IMR-90 (cell line): ENCODE results near the gene YPEL4. TPM values are rescaled to one million over a fixed set of nuclear protein-coding genes. Genes with fewer than 3 reads are reported as not detected.

ENCODE experiments used
- ATAC-seq: fragments of 200-7000 bp; cut with Tn5 transposase; 2 replicates; pipeline ENCODE4 v1.9.1; 2020; ENCODE audit warnings: low read depth, mild to moderate bottlenecking, moderate library complexity
- BruUV-seq: library from RNA; stranded (reverse); fragments of 400-500 nt; replicated peaks from 2 replicates; lab custom pipeline; 2021; lab: Mats Ljungman, UMichigan
- CTCF ChIA-PET: fragments of 300-600 bp; formaldehyde crosslinking; extraction: SDS; loops from one replicate; lab custom pipeline; 2021; ENCODE audit warnings: antibody characterized with exemption; lab: Yijun Ruan, JAX
- POLR2A ChIA-PET: fragments of 300-600 bp; sonication (Branson Sonifier 250); formaldehyde crosslinking; loops from one replicate; lab custom pipeline; 2022; ENCODE audit warnings: antibody characterized with exemption; ENCODE audit not compliant: unreplicated experiment; lab: Charles Lee
- DNase-seq: peaks from one replicate; pipeline ENCODE4 v3.0.0; 2013
- H2AFZ ChIP-seq: replicated peaks from 2 replicates; pipeline ENCODE3; 2013; ENCODE audit warnings: low read length, mild to moderate bottlenecking; ENCODE audit not compliant: poor library complexity
- H2AK5ac ChIP-seq: 2 replicates; pipeline ENCODE4 v1.6.1; 2013; ENCODE audit warnings: low read depth, low read length, inconsistent platforms
- H2AK9ac ChIP-seq: replicated peaks from 2 replicates; pipeline ENCODE3; 2013; ENCODE audit warnings: mild to moderate bottlenecking, low read depth, low read length, moderate library complexity; ENCODE audit not compliant: poor library complexity
- H2BK120ac ChIP-seq: 2 replicates; pipeline ENCODE4 v1.6.1; 2013; ENCODE audit warnings: low read depth, low read length, inconsistent platforms
- H2BK15ac ChIP-seq: 3 replicates; pipeline ENCODE4 v1.6.1; 2013; ENCODE audit warnings: low read depth, low read length, inconsistent platforms
- H2BK20ac ChIP-seq: 2 replicates; pipeline ENCODE4 v1.6.1; 2013; ENCODE audit warnings: low read depth, mild to moderate bottlenecking, inconsistent platforms, low read length, moderate library complexity
- H2BK5ac ChIP-seq: 2 replicates; pipeline ENCODE4 v1.6.1; 2013; ENCODE audit warnings: mild to moderate bottlenecking, low read depth, low read length, inconsistent platforms; ENCODE audit not compliant: poor library complexity, severe bottlenecking
- H3K14ac ChIP-seq: replicated peaks from 2 replicates; pipeline ENCODE4 v1.6.1; 2013; ENCODE audit warnings: low read depth, low read length, inconsistent platforms
- H3K18ac ChIP-seq: 2 replicates; pipeline ENCODE4 v1.6.1; 2013; ENCODE audit warnings: low read depth, low read length, control low read depth
- H3K23ac ChIP-seq: 2 replicates; pipeline ENCODE4 v1.6.1; 2013; ENCODE audit warnings: low read depth, low read length, inconsistent platforms
- H3K27ac ChIP-seq: 2 replicates; pipeline ENCODE4 v1.5.1; 2013; ENCODE audit warnings: mild to moderate bottlenecking, control low read depth, low read length; ENCODE audit not compliant: insufficient read depth
- H3K27me3 ChIP-seq: 2 replicates; pipeline ENCODE4 v1.6.1; 2013; ENCODE audit warnings: low read length; ENCODE audit not compliant: control insufficient read depth, insufficient read depth
- H3K36me3 ChIP-seq: 2 replicates; pipeline ENCODE4 v1.6.1; 2013; ENCODE audit warnings: low read length, mixed read lengths; ENCODE audit not compliant: control insufficient read depth, insufficient read depth
- H3K4ac ChIP-seq: 2 replicates; pipeline ENCODE4 v1.6.1; 2013; ENCODE audit warnings: low read depth, low read length, inconsistent platforms
- H3K4me1 ChIP-seq: 2 replicates; pipeline ENCODE4 v1.6.1; 2013; ENCODE audit warnings: low read length, mixed read lengths; ENCODE audit not compliant: control insufficient read depth, insufficient read depth
- H3K4me2 ChIP-seq: 2 replicates; pipeline ENCODE4 v1.6.1; 2013; ENCODE audit warnings: low read depth, mild to moderate bottlenecking, control low read depth, low read length, moderate library complexity
- H3K4me3 ChIP-seq: 2 replicates; pipeline ENCODE4 v1.5.1; 2013; ENCODE audit warnings: low read depth, mild to moderate bottlenecking, control low read depth, low read length, moderate library complexity; ENCODE audit not compliant: insufficient read depth
- H3K56ac ChIP-seq: 2 replicates; pipeline ENCODE4 v1.6.1; 2013; ENCODE audit warnings: low read length, inconsistent platforms; ENCODE audit not compliant: insufficient read depth; ENCODE audit errors: extremely low read depth
- H3K79me1 ChIP-seq, 2 experiments: 2 replicates each; pipeline ENCODE4 v1.6.1; 2013; ENCODE audit warnings: low read length in 2 of 2, inconsistent platforms in 1 of 2, low read depth in 1 of 2
- H3K9ac ChIP-seq: 2 replicates; pipeline ENCODE4 v1.6.1; 2013; ENCODE audit warnings: low read depth, low read length, control low read depth
- H3K9me1 ChIP-seq: 2 replicates; pipeline ENCODE4 v1.6.1; 2013; ENCODE audit warnings: low read length, inconsistent platforms; ENCODE audit not compliant: insufficient read depth
- H3K9me3 ChIP-seq: 2 replicates; pipeline ENCODE4 v1.6.1; 2013; ENCODE audit warnings: low read length; ENCODE audit not compliant: control insufficient read depth, insufficient read depth
- H4K20me1 ChIP-seq: 2 replicates; pipeline ENCODE4 v1.6.1; 2013; ENCODE audit warnings: low read length, inconsistent platforms; ENCODE audit not compliant: insufficient read depth
- H4K5ac ChIP-seq: 2 replicates; pipeline ENCODE4 v1.6.1; 2013; ENCODE audit warnings: mild to moderate bottlenecking, low read depth, low read length, control low read depth
- H4K8ac ChIP-seq, 2 experiments: 2 replicates each; pipeline ENCODE4 v1.6.1; 2013; ENCODE audit warnings: low read depth in 2 of 2, low read length in 2 of 2, control low read depth in 1 of 2, inconsistent platforms in 1 of 2
- H4K91ac ChIP-seq: 2 replicates; pipeline ENCODE4 v1.6.1; 2013; ENCODE audit warnings: low read depth, low read length, inconsistent platforms; ENCODE audit not compliant: insufficient read depth
- BHLHE40 ChIP-seq: fragments of 150-350 bp; IDR thresholded peaks from 2 replicates; pipeline ENCODE4 v1.6.1; 2016; ENCODE audit warnings: mild to moderate bottlenecking, low read depth, low read length
- MAZ ChIP-seq: IDR thresholded peaks from 2 replicates; pipeline ENCODE4 v1.6.1; 2012; ENCODE audit warnings: low read depth, mild to moderate bottlenecking, low read length, improper control_type of control experiment, moderate library complexity, borderline replicate concordance
- NFE2L2 ChIP-seq: fragments of 150-350 bp; IDR thresholded peaks from 2 replicates; pipeline ENCODE4 v1.6.1; 2016; ENCODE audit warnings: low read depth, mild to moderate bottlenecking, low read length
- RFX5 ChIP-seq: IDR thresholded peaks from 2 replicates; pipeline ENCODE4 v1.8.0; 2012; ENCODE audit warnings: low read depth, mild to moderate bottlenecking, low read length, moderate library complexity
- WGBS, 2 experiments: methylation state at CpG; one replicate each; pipeline versions ENCODE4 v1.1.5 to v1.1.7; 2013; ENCODE audit warnings: missing lambda C conversion rate in 2 of 2; ENCODE audit not compliant: insufficient read length in 1 of 2; ENCODE audit errors: extremely low coverage in 2 of 2; 5-methylcytosine and 5-hydroxymethylcytosine counted together
- dilution Hi-C: fragments of 300-500 bp; cut with HindIII; formaldehyde crosslinking; loops from one replicate; pipeline ENCODE4 v1.14.3; 2018; ENCODE audit warnings: low sequenced_read_pairs; ENCODE audit not compliant: unreplicated experiment
- in situ Hi-C: fragments of 300-500 bp; cut with MboI; formaldehyde crosslinking; loops from 3 replicates; pipeline ENCODE4 v1.14.3; 2019; ENCODE audit warnings: low sequenced_read_pairs, inconsistent platforms, mixed read lengths
- intact Hi-C: fragments of 100-400 bp; cut with micrococcal nuclease; formaldehyde crosslinking; loops from 2 replicates; pipeline ENCODE4 v1.10.0; 2022
- polyA plus RNA-seq, 3 experiments: library from polyadenylated mRNA; depleted of rRNA; stranded (reverse); fragments of >200 nt; gene quantifications; 2 replicates each; pipeline ENCODE4 v1.2.3, GENCODE V29; 2012; ENCODE audit warnings: low replicate concordance in 1 of 3
- total RNA-seq: library from RNA; depleted of rRNA; stranded (reverse); fragments of >200 nt; gene quantifications from 2 replicates; pipeline ENCODE4 v1.2.3, GENCODE V29; 2012

YPEL4 gene
- total and polyA plus RNA-seq, 2 of the 4 experiments (the other 2 are of a cell fraction): 0.18 to 0.79 TPM

- Histone ChIP-seq H3K4me1 (peaks cover 5% of the 10 kb centered on the region; the same call in 1 of the 2 replicates), H3K56ac (no peak overlapping the region), H3K27me3 (peaks cover 16% of the 10 kb centered on the region), H4K5ac (peak overlapping the region; percentile 58), H3K18ac (peak overlapping the region; percentile 44), H4K91ac (peak overlapping the region; percentile 31), H2AK5ac (peak overlapping the region; percentile 31; the same call in 1 of the 2 replicates), H3K79me1 (no peaks in the 10 kb centered on the region; a peak in 1 of 4 replicates), H4K20me1 (no peaks in the 10 kb centered on the region), H3K36me3 (peaks cover 2% of the 10 kb centered on the region), H3K9me3 (no peaks in the 10 kb centered on the region), H2AK9ac (no peak overlapping the region), H3K4ac (peak overlapping the region; percentile 63), H4K8ac (peak overlapping the region; percentile 64 to 66; a peak in 3 of 4 replicates), H2AFZ (peak overlapping the region; percentile 63), H3K9ac (peak overlapping the region; percentile 63), H2BK15ac (0 out of 3 replicates have a peak overlapping the region, but pooled peaks have one; percentile 33), H3K27ac (peak overlapping the region; percentile 60), H2BK20ac (no peak overlapping the region), H2BK120ac (peak overlapping the region; percentile 43), H3K23ac (no peak overlapping the region), H3K9me1 (no peaks in the 10 kb centered on the region), H3K4me2 (peak overlapping the region; percentile 79), H3K4me3 (peak overlapping the region; percentile 57), H2BK5ac (peak overlapping the region; percentile 6), H3K14ac (peak overlapping the region; percentile 20; the same call in 1 of the 2 replicates)
- BruUV-seq: no TSS peak
- DNase-seq (peak; percentile 24), ATAC-seq (peak; percentile 89)
- ChIA-PET POLR2A (no interaction called here), CTCF (interaction anchor here (0.6 to 1.1 kb wide), 3 partner anchors 13 to 31 kb away, joined by 3 read pairs; partner anchors contain the start of gene UBE2L6)
- TF ChIP-seq BHLHE40: no peak
- no peak for TF ChIP-seq RFX5
- no peak for TF ChIP-seq NFE2L2
- TF ChIP-seq MAZ: no peak
- WGBS, 2 experiments: 0% methylated on average over 10 of the region's 33 CpGs; no CpG with 5 or more reads in 1 of the 2 experiments
- dilution Hi-C loops: no loop called here
- in situ Hi-C loops: no loop called here
- intact Hi-C loops: no loop called here
These were observed 51.5 kb downstream of the YPEL4 start for GRCh38 chr11:57597916-57598830.
